Activated CD4-positive, alpha-beta T cell treated with anti-CD3 and anti-CD28 coated beads, Interleukin-2, amount 50 U/mL, for 48 hours (primary cell): ENCODE results near the gene LAMC2.

Experiments
- DNase-seq, 2 experiments: peaks; one replicate each; pipeline ENCODE4 v3.0.0-alpha.2; 2020

The LAMC2 gene

GRCh38 chr1:183291216-183291762 lies 105.2 kb downstream of the LAMC2 start:
- DNase-seq = no peak

GRCh38 chr1:183291802-183292514 lies 105.9 kb downstream of the LAMC2 start:
- no peak for DNase-seq

GRCh38 chr1:183293241-183293640 lies 107.2 kb downstream of the LAMC2 start:
- DNase-seq = no peak

GRCh38 chr1:183293876-183294275 lies 107.8 kb downstream of the LAMC2 start:
- DNase-seq = no peak
